SU-DHL-6 (cell line): ENCODE data around the gene LCE2A.
"Not testable (repeated sequence)": the region's sequence is repeated elsewhere in the genome, so short reads cannot be mapped to it uniquely, and the experiment has no call there.

ENCODE experiments used
- H2AFZ ChIP-seq: fragments of 200-600 bp; sonication (generic); 2 replicates; pipeline ENCODE4 v1.6.1; 2014; ENCODE audit warnings: low read depth, mild to moderate bottlenecking, moderate library complexity, mixed read lengths, antibody characterized with exemption, low read length; ENCODE audit not compliant: severe bottlenecking
- H3F3A ChIP-seq: fragments of 200-600 bp; shearing (Covaris generic); 2 replicates; pipeline ENCODE4 v1.6.0; 2016; ENCODE audit warnings: antibody characterized with exemption, mild to moderate bottlenecking; ENCODE audit not compliant: insufficient read depth
- H3K27ac ChIP-seq: fragments of 200-600 bp; sonication (generic); 2 replicates; pipeline ENCODE4 v1.5.1; 2016; ENCODE audit warnings: low read depth, mild to moderate bottlenecking, low read length, moderate library complexity, mixed read lengths
- H3K27me3 ChIP-seq: fragments of 200-600 bp; sonication (generic), shearing (Covaris generic); 2 replicates; pipeline ENCODE4 v1.6.0; 2014; ENCODE audit warnings: mild to moderate bottlenecking, low read length
- H3K36me3 ChIP-seq: fragments of 200-600 bp; sonication (generic); 2 replicates; pipeline ENCODE4 v1.6.1; 2014; ENCODE audit warnings: mild to moderate bottlenecking, low read length, mixed read lengths
- H3K4me2 ChIP-seq: fragments of 300-600, 200-600 bp; shearing (Covaris generic), sonication (generic); 2 replicates; pipeline ENCODE4 v1.6.0; 2014; ENCODE audit warnings: low read length, low read depth, mild to moderate bottlenecking; ENCODE audit not compliant: poor library complexity, severe bottlenecking
- H3K4me3 ChIP-seq: fragments of 200-600 bp; sonication (generic); 2 replicates; pipeline ENCODE4 v1.5.1; 2014; ENCODE audit warnings: antibody characterized with exemption, low read length, mild to moderate bottlenecking, mixed read lengths; ENCODE audit not compliant: insufficient read depth, poor library complexity, severe bottlenecking
- H3K79me2 ChIP-seq: fragments of 200-600 bp; sonication (generic); 2 replicates; pipeline ENCODE4 v1.6.1; 2014; ENCODE audit warnings: mild to moderate bottlenecking, low read length, moderate library complexity; ENCODE audit not compliant: insufficient read depth
- H3K9ac ChIP-seq: fragments of 200-600 bp; sonication (generic); 2 replicates; pipeline ENCODE4 v1.7.0; 2014; ENCODE audit warnings: mild to moderate bottlenecking, low read length
- H3K9me2 ChIP-seq: fragments of 200-600 bp; sonication (generic); replicated peaks from 2 replicates; pipeline ENCODE4 v1.6.1; 2014; ENCODE audit warnings: low read length; ENCODE audit not compliant: insufficient read depth
- H3K9me3 ChIP-seq: fragments of 200-600 bp; sonication (generic); 2 replicates; pipeline ENCODE4 v1.6.1; 2014; ENCODE audit warnings: low read length, mixed read lengths; ENCODE audit not compliant: insufficient read depth
- H4K20me1 ChIP-seq: fragments of 200-600 bp; sonication (generic); 2 replicates; pipeline ENCODE4 v1.6.1; 2014; ENCODE audit warnings: low read depth, mild to moderate bottlenecking, antibody characterized with exemption, low read length, moderate library complexity, mixed read lengths
- CTCF ChIP-seq: fragments of 200-600 bp; sonication (generic); IDR thresholded peaks from one replicate; pipeline ENCODE4 v1.5.1; 2017; ENCODE audit warnings: antibody characterized with exemption, mild to moderate bottlenecking, low read length, moderate library complexity; ENCODE audit not compliant: insufficient read depth, poor library complexity, severe bottlenecking
- EZH2phosphoT487 ChIP-seq: fragments of 200-600 bp; sonication (generic), shearing (Covaris generic); conservative IDR thresholded peaks from 2 replicates; pipeline ENCODE4 v1.6.1; 2018; ENCODE audit warnings: mild to moderate bottlenecking, antibody characterized with exemption, low read length, moderate library complexity, mixed read lengths

The LCE2A gene

DNA sequence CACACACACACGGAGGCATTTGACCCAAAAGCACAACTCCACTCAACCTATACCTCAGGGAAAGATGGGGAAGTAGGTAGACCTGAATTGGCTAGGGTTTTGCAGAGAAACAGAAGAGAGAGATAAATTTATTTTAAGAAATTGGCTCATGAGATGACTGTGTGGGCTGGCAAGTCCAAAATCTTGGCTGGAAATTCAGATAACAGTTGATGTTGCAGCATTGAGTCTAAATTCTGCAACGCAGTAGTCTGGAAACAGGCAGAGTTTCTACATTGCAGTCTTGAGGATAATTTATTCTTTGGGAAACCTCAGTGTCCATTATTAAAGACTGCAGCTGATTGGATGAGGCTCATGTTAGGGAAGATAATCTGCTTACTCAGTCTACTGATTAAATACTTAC lies 16.5 kb upstream of the LCE2A start:
- no peak for TF ChIP-seq CTCF
- Histone ChIP-seq H3K9ac (no peak overlapping the region), H3K4me3 (no peak overlapping the region), H3K36me3 (no peaks in the 10 kb centered on the region), H3K27me3 (no peaks in the 10 kb centered on the region), H3K4me2 (no peak overlapping the region), H2AFZ (no peak overlapping the region), H3K27ac (no peak overlapping the region), H3K9me2 (no peaks in the 10 kb centered on the region), H3F3A (no peaks in the 10 kb centered on the region), H4K20me1 (no peaks in the 10 kb centered on the region), H3K79me2 (no peaks in the 10 kb centered on the region), H3K9me3 (no peaks in the 10 kb centered on the region)

DNA sequence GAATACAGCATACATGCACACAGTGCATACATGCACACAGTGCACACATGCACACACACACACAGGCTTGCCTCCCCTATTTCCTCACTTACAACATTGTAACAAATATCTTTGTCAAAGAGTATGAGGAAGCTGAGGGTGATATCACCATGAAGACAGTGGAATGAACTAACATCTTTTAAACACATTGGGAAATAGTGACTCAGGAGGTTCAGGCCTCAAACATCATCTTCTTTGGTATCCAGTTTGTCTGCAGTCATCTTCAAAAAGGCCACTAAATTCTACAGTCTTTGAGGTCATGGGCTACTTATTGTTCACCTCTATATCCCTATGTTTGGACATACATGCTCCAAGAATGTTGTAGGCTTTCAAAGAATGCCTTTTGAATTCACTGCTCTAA lies 14.3 kb upstream of the LCE2A start:
- no peak overlapping the region for H2AFZ ChIP-seq
- no peaks in the 10 kb centered on the region for H3F3A ChIP-seq
- no peak overlapping the region for H3K4me3 ChIP-seq
- TF ChIP-seq EZH2phosphoT487, result no peak
- TF ChIP-seq CTCF, result no peak
- no peaks in the 10 kb centered on the region for H3K27me3 ChIP-seq
- H3K27ac ChIP-seq, result no peak overlapping the region
- H3K79me2 ChIP-seq, result no peaks in the 10 kb centered on the region
- no peaks in the 10 kb centered on the region for H3K9me3 ChIP-seq
- H3K9ac ChIP-seq, result no peak overlapping the region
- H3K9me2 ChIP-seq, result no peaks in the 10 kb centered on the region
- no peaks in the 10 kb centered on the region for H3K36me3 ChIP-seq
- H4K20me1 ChIP-seq, result no peaks in the 10 kb centered on the region
- no peak overlapping the region for H3K4me2 ChIP-seq

- H3F3A ChIP-seq, H4K20me1 ChIP-seq, H3K4me2 ChIP-seq, H3K9ac ChIP-seq, H3K36me3 ChIP-seq, H3K4me3 ChIP-seq, H3K27ac ChIP-seq, H3K79me2 ChIP-seq, H3K9me3 ChIP-seq, H2AFZ ChIP-seq, H3K9me2 ChIP-seq, H3K27me3 ChIP-seq: not testable (repeated sequence)
These were observed 12.3 kb upstream of the LCE2A start, which contains the start of gene LCE2B for GRCh38 chr1:152685823-152686222. Gene LCE2B (plus strand): TSS chr1:152686123. CDS start chr1:152686844, 721 bp downstream.

GRCh38 chr1:152699746-152700145 lies 1.6 kb downstream of the LCE2A start:
- Histone ChIP-seq H3K4me2 (no peak overlapping the region), H3K27me3 (no peaks in the 10 kb centered on the region), H3K4me3 (no peak overlapping the region), H2AFZ (no peak overlapping the region), H3K79me2 (no peaks in the 10 kb centered on the region), H4K20me1 (no peaks in the 10 kb centered on the region), H3K36me3 (no peaks in the 10 kb centered on the region), H3K9me3 (no peaks in the 10 kb centered on the region), H3K9me2 (no peaks in the 10 kb centered on the region), H3F3A (no peaks in the 10 kb centered on the region), H3K27ac (no peak overlapping the region), H3K9ac (no peak overlapping the region)
- TF ChIP-seq EZH2phosphoT487 (no peak), CTCF (no peak)
